C4-2B (cell line): Measurements from ENCODE around the gene EXD3.

Source experiments
- ZFX ChIP-seq: fragments of 450-650 bp; IDR thresholded peaks from 2 replicates; pipeline ENCODE4 v1.6.1; 2017
- TF ChIP-seq, protein P1 (sequence below): fragments of 450-650 bp; conservative IDR thresholded peaks from 2 replicates; pipeline ENCODE4 v1.5.1; 2017; ENCODE audit warnings: mild to moderate bottlenecking

DNA sequence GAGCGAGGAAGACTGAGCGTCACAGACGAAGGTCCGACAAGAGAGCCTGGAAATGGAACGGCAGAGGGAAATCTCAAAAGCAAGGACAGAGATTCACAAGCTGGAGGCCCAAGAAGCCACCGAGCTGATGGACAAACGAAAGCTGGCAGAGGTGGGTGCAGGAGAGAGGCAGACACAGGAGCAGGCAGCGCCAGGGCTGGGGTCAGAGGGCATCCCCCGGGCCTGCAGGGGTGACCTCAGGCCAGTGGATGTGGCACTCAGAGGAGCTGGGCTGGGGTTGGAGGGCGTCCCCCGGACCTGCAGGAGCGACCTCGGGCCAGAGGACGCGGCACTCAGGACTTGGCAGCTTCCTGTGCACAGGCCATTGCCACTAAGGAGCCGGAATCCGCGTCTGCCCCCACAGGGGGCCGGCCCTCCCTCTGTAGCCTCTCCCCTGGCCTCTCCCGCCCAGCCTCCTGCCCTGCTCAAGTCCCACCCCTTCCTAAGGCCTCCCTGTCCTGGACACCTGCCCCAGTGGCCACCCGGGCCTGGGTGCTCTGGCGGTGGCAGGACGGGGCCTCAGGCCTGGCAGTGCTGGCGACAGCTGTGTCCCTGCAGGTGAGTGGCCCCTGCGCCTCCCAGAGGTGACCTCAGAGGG, 40.4 kb downstream of the EXD3 start:
- TF ChIP-seq, protein P1, sequence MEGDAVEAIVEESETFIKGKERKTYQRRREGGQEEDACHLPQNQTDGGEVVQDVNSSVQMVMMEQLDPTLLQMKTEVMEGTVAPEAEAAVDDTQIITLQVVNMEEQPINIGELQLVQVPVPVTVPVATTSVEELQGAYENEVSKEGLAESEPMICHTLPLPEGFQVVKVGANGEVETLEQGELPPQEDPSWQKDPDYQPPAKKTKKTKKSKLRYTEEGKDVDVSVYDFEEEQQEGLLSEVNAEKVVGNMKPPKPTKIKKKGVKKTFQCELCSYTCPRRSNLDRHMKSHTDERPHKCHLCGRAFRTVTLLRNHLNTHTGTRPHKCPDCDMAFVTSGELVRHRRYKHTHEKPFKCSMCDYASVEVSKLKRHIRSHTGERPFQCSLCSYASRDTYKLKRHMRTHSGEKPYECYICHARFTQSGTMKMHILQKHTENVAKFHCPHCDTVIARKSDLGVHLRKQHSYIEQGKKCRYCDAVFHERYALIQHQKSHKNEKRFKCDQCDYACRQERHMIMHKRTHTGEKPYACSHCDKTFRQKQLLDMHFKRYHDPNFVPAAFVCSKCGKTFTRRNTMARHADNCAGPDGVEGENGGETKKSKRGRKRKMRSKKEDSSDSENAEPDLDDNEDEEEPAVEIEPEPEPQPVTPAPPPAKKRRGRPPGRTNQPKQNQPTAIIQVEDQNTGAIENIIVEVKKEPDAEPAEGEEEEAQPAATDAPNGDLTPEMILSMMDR, result no peak
- TF ChIP-seq ZFX, result no peak
